ENCODE results near the gene CD44. TPM values are rescaled to one million over a fixed set of nuclear protein-coding genes. Genes with fewer than 3 reads are reported as not detected.

Gene CD44
- total and polyA plus RNA-seq, 2 experiments from 2014 or later, result 405 to 519 TPM

- Histone ChIP-seq H3K27ac (peak overlapping the region; percentile 97), H3K79me2 (ENCODE audit: insufficient read depth) (peaks cover 80% of the 10 kb centered on the region), H3K9me3 (ENCODE audit: low read depth) (no peaks in the 10 kb centered on the region), H3F3A (ENCODE audit: insufficient read depth) (peaks cover 72% of the 10 kb centered on the region), H3K27me3 (replicated peaks; ENCODE audit: insufficient read depth) (no peaks in the 10 kb centered on the region), H3K9ac (peak overlapping the region; percentile 99), H3K4me3 (peak overlapping the region; percentile 95), H3K4me1 (ENCODE audit: insufficient read depth) (peaks cover 41% of the 10 kb centered on the region), H2AFZ (no peak overlapping the region), H3K9me2 (ENCODE audit: insufficient read depth) (no peaks in the 10 kb centered on the region), H3K36me3 (ENCODE audit: low read depth) (peaks cover 19% of the 10 kb centered on the region), H4K20me1 (ENCODE audit: insufficient read depth) (0 out of 2 replicates have a peak, but pooled peaks cover 9% of the 10 kb centered on the region), H3K4me2 (ENCODE audit: unreplicated experiment) (peak overlapping the region; percentile 95)
- WGBS, 2 experiments (ENCODE audit: low coverage in 1 of 2, low lambda C conversion rate in 2 of 2, missing lambda C conversion rate in 2 of 2), result 0% methylated on average over 2 of the region's 2 CpGs
- TF ChIP-seq EZH2 (IDR thresholded peaks at IDR 0.05; ENCODE audit: insufficient read depth, poor library complexity, severe bottlenecking), result no peak
- TF ChIP-seq EZH2phosphoT487 (IDR thresholded peaks at IDR 0.05; ENCODE audit: insufficient read depth, low read depth), result no peak
- DNase-seq, result peak; percentile 48
- in situ Hi-C loops (cut with MboI), result no loop called here
Measured at GRCh38 chr11:35141071-35141470, 2.1 kb downstream of the CD44 start.

GRCh38 chr11:35141571-35141971, 2.6 kb downstream of the CD44 start:
- Histone ChIP-seq H3K27ac (peak overlapping the region; percentile 97), H3K4me2 (ENCODE audit: unreplicated experiment) (peak overlapping the region; percentile 95), H3K4me1 (ENCODE audit: insufficient read depth) (peaks cover 46% of the 10 kb centered on the region), H3F3A (ENCODE audit: insufficient read depth) (peaks cover 77% of the 10 kb centered on the region), H4K20me1 (ENCODE audit: insufficient read depth) (0 out of 2 replicates have a peak, but pooled peaks cover 13% of the 10 kb centered on the region), H3K9ac (peak overlapping the region; percentile 99), H3K4me3 (peak overlapping the region; percentile 95), H3K27me3 (replicated peaks; ENCODE audit: insufficient read depth) (no peaks in the 10 kb centered on the region), H3K9me2 (ENCODE audit: insufficient read depth) (no peaks in the 10 kb centered on the region), H2AFZ (no peak overlapping the region), H3K36me3 (ENCODE audit: low read depth) (peaks cover 24% of the 10 kb centered on the region), H3K9me3 (ENCODE audit: low read depth) (no peaks in the 10 kb centered on the region), H3K79me2 (ENCODE audit: insufficient read depth) (peaks cover 85% of the 10 kb centered on the region)
- 2 to 3% methylated on average over 9 of the region's 9 CpGs for WGBS, 2 experiments (ENCODE audit: low coverage in 1 of 2, low lambda C conversion rate in 2 of 2, missing lambda C conversion rate in 2 of 2)
- DNase-seq, result peak; percentile 66
- in situ Hi-C loops (cut with MboI), result no loop called here
- no peak for TF ChIP-seq EZH2 (IDR thresholded peaks at IDR 0.05; ENCODE audit: insufficient read depth, poor library complexity, severe bottlenecking)
- no peak for TF ChIP-seq EZH2phosphoT487 (IDR thresholded peaks at IDR 0.05; ENCODE audit: insufficient read depth, low read depth)

GRCh38 chr11:35142481-35143075, 3.6 kb downstream of the CD44 start:
- Histone ChIP-seq H3F3A (ENCODE audit: insufficient read depth) (peaks cover 84% of the 10 kb centered on the region), H3K4me2 (ENCODE audit: unreplicated experiment) (peak overlapping the region; percentile 95), H3K9me3 (ENCODE audit: low read depth) (no peaks in the 10 kb centered on the region), H3K36me3 (ENCODE audit: low read depth) (peaks cover 24% of the 10 kb centered on the region), H3K27ac (peak overlapping the region; percentile 97), H4K20me1 (ENCODE audit: insufficient read depth) (0 out of 2 replicates have a peak, but pooled peaks cover 13% of the 10 kb centered on the region), H3K4me1 (ENCODE audit: insufficient read depth) (peaks cover 56% of the 10 kb centered on the region), H3K4me3 (peak overlapping the region; percentile 95), H3K9ac (peak overlapping the region; percentile 99), H2AFZ (no peak overlapping the region), H3K9me2 (ENCODE audit: insufficient read depth) (no peaks in the 10 kb centered on the region), H3K27me3 (replicated peaks; ENCODE audit: insufficient read depth) (no peaks in the 10 kb centered on the region), H3K79me2 (ENCODE audit: insufficient read depth) (peaks cover 95% of the 10 kb centered on the region)
- in situ Hi-C loops (cut with MboI), result no loop called here
- 2 to 5% methylated on average over 2 of the region's 2 CpGs for WGBS, 2 experiments (ENCODE audit: low coverage in 1 of 2, low lambda C conversion rate in 2 of 2, missing lambda C conversion rate in 2 of 2)
- TF ChIP-seq EZH2phosphoT487 (IDR thresholded peaks at IDR 0.05; ENCODE audit: insufficient read depth, low read depth), result no peak
- TF ChIP-seq EZH2 (IDR thresholded peaks at IDR 0.05; ENCODE audit: insufficient read depth, poor library complexity, severe bottlenecking), result no peak
- DNase-seq, result peak; percentile 88

GRCh38 chr11:35143297-35144135, 4.5 kb downstream of the CD44 start:
- no peaks in the 10 kb centered on the region for H3K27me3 ChIP-seq (replicated peaks; ENCODE audit: insufficient read depth)
- in situ Hi-C loops (cut with MboI), result no loop called here
- H3F3A ChIP-seq (ENCODE audit: insufficient read depth), result peaks cover 86% of the 10 kb centered on the region
- H3K4me1 ChIP-seq (ENCODE audit: insufficient read depth), result peaks cover 50% of the 10 kb centered on the region
- no peaks in the 10 kb centered on the region for H3K9me3 ChIP-seq (ENCODE audit: low read depth)
- peak; percentile 34 for DNase-seq
- peak overlapping the region; percentile 95 for H3K4me3 ChIP-seq
- H3K9ac ChIP-seq, result peak overlapping the region; percentile 99
- H4K20me1 ChIP-seq (ENCODE audit: insufficient read depth), result 0 out of 2 replicates have a peak, but pooled peaks cover 17% of the 10 kb centered on the region
- TF ChIP-seq EZH2phosphoT487 (IDR thresholded peaks at IDR 0.05; ENCODE audit: insufficient read depth, low read depth) (no peak), EZH2 (IDR thresholded peaks at IDR 0.05; ENCODE audit: insufficient read depth, poor library complexity, severe bottlenecking) (no peak)
- peaks cover 30% of the 10 kb centered on the region for H3K36me3 ChIP-seq (ENCODE audit: low read depth)
- H2AFZ ChIP-seq, result no peak overlapping the region
- peak overlapping the region; percentile 95 for H3K4me2 ChIP-seq (ENCODE audit: unreplicated experiment)
- peaks cover 100% of the 10 kb centered on the region for H3K79me2 ChIP-seq (ENCODE audit: insufficient read depth)
- peak overlapping the region; percentile 97 for H3K27ac ChIP-seq
- no peaks in the 10 kb centered on the region for H3K9me2 ChIP-seq (ENCODE audit: insufficient read depth)
- WGBS, 2 experiments (ENCODE audit: low coverage in 1 of 2, low lambda C conversion rate in 2 of 2, missing lambda C conversion rate in 2 of 2), result 31 to 32% methylated on average over 8 of the region's 8 CpGs

Data from GM23248 (cell line).